Measurements from ENCODE around the gene ZFC3H1. TPM values are rescaled to one million over a fixed set of nuclear protein-coding genes. Genes with fewer than 3 reads are reported as not detected.
A peak's percentile ranks its signal among the peaks of the same experiment; 100 is the strongest.
"Not testable (repeated sequence)": the region's sequence is repeated elsewhere in the genome, so short reads cannot be mapped to it uniquely, and the experiment has no call there.

The ZFC3H1 gene
- total RNA-seq, 2 donors from 2014 or later = 40.5 to 46.0 TPM

GRCh38 chr12:71693126-71693525 lies 29.5 kb upstream of the ZFC3H1 start:
- Histone ChIP-seq H3K4me3 (ENCODE audit: low read length) (no peak overlapping the region), H3K9ac (ENCODE audit: extremely low read depth, low read length, poor library complexity, severe bottlenecking) (no peak overlapping the region), H3K9me3 (ENCODE audit: control insufficient read depth, low read length) (no peaks in the 10 kb centered on the region), H3K36me3 (ENCODE audit: control insufficient read depth, insufficient read depth, low read length) (peaks cover 19% of the 10 kb centered on the region), H3K4me1 (ENCODE audit: control insufficient read depth, insufficient read depth, low read length) (no peaks in the 10 kb centered on the region), H3K27me3 (ENCODE audit: control insufficient read depth, insufficient read depth, low read length, poor library complexity, severe bottlenecking) (no peaks in the 10 kb centered on the region), H3K27ac (ENCODE audit: low read depth, low read length) (no peak overlapping the region)
- WGBS, 2 experiments (ENCODE audit: insufficient coverage in 1 of 2, insufficient read length in 1 of 2) = 97 to 100% methylated on average over 2 to 7 of the region's 7 CpGs
- Mint-ChIP-seq H3K27me3 (ENCODE audit: insufficient read depth) (no peaks in the 10 kb centered on the region), H3K4me1 (peaks cover 13% of the 10 kb centered on the region), H3K27ac (no peak overlapping the region), H3K9me3 (no peaks in the 10 kb centered on the region), H3K36me3 (ENCODE audit: low read depth) (peaks cover 12% of the 10 kb centered on the region), H3K4me3 (no peak overlapping the region)
- no peak for TF ChIP-seq CTCF (conservative IDR thresholded peaks at IDR 0.05)
- DNase-seq = no peak

GRCh38 chr12:71691504-71692129 lies 28.0 kb upstream of the ZFC3H1 start:
- no peak overlapping the region for H3K27ac ChIP-seq (ENCODE audit: low read depth, low read length)
- no peak overlapping the region for H3K4me3 ChIP-seq (ENCODE audit: low read length)
- no peak for DNase-seq
- WGBS, 2 experiments (ENCODE audit: insufficient coverage in 1 of 2, insufficient read length in 1 of 2) = 94 to 100% methylated on average over 1 to 2 of the region's 4 CpGs
- Mint-ChIP-seq H3K27ac (no peak overlapping the region), H3K4me1 (peaks cover 19% of the 10 kb centered on the region), H3K9me3 (no peaks in the 10 kb centered on the region), H3K4me3 (no peak overlapping the region), H3K36me3 (ENCODE audit: low read depth) (peaks cover 3% of the 10 kb centered on the region), H3K27me3 (ENCODE audit: insufficient read depth) (no peaks in the 10 kb centered on the region)
- H3K36me3 ChIP-seq (ENCODE audit: control insufficient read depth, insufficient read depth, low read length) = peaks cover 7% of the 10 kb centered on the region
- no peak overlapping the region for H3K9ac ChIP-seq (ENCODE audit: extremely low read depth, low read length, poor library complexity, severe bottlenecking)
- no peaks in the 10 kb centered on the region for H3K4me1 ChIP-seq (ENCODE audit: control insufficient read depth, insufficient read depth, low read length)
- no peaks in the 10 kb centered on the region for H3K9me3 ChIP-seq (ENCODE audit: control insufficient read depth, low read length)
- H3K27me3 ChIP-seq (ENCODE audit: control insufficient read depth, insufficient read depth, low read length, poor library complexity, severe bottlenecking) = no peaks in the 10 kb centered on the region
- no peak for TF ChIP-seq CTCF (conservative IDR thresholded peaks at IDR 0.05)

GRCh38 chr12:71688961-71689570 lies 25.4 kb upstream of the ZFC3H1 start:
- H3K36me3 Mint-ChIP-seq (ENCODE audit: low read depth) = no peaks in the 10 kb centered on the region
- TF ChIP-seq CTCF (conservative IDR thresholded peaks at IDR 0.05) = no peak
- Histone ChIP-seq H3K4me3 (ENCODE audit: low read length) (no peak overlapping the region), H3K27ac (ENCODE audit: low read depth, low read length) (no peak overlapping the region), H3K9ac (ENCODE audit: extremely low read depth, low read length, poor library complexity, severe bottlenecking) (no peak overlapping the region), H3K36me3 (ENCODE audit: control insufficient read depth, insufficient read depth, low read length) (peaks cover 4% of the 10 kb centered on the region), H3K4me1 (ENCODE audit: control insufficient read depth, insufficient read depth, low read length) (no peaks in the 10 kb centered on the region), H3K27me3 (ENCODE audit: control insufficient read depth, insufficient read depth, low read length, poor library complexity, severe bottlenecking) (no peaks in the 10 kb centered on the region), H3K9me3 (ENCODE audit: control insufficient read depth, low read length) (no peaks in the 10 kb centered on the region)
- no peak overlapping the region for H3K4me3 Mint-ChIP-seq
- no peak overlapping the region for H3K27ac Mint-ChIP-seq
- H3K27me3 Mint-ChIP-seq (ENCODE audit: insufficient read depth) = no peaks in the 10 kb centered on the region
- peaks cover 11% of the 10 kb centered on the region for H3K4me1 Mint-ChIP-seq
- 83 to 97% methylated on average over 2 to 5 of the region's 5 CpGs for WGBS, 2 experiments (ENCODE audit: insufficient coverage in 1 of 2, insufficient read length in 1 of 2)
- DNase-seq = no peak
- H3K9me3 Mint-ChIP-seq = no peaks in the 10 kb centered on the region

- H3K27me3 ChIP-seq (ENCODE audit: control insufficient read depth, insufficient read depth, low read length, poor library complexity, severe bottlenecking); H3K27me3 Mint-ChIP-seq (ENCODE audit: insufficient read depth); H3K4me1 ChIP-seq (ENCODE audit: control insufficient read depth, insufficient read depth, low read length); DNase-seq; H3K36me3 Mint-ChIP-seq (ENCODE audit: low read depth); H3K27ac Mint-ChIP-seq; H3K9me3 ChIP-seq (ENCODE audit: control insufficient read depth, low read length); H3K36me3 ChIP-seq (ENCODE audit: control insufficient read depth, insufficient read depth, low read length); H3K27ac ChIP-seq (ENCODE audit: low read depth, low read length); H3K9ac ChIP-seq (ENCODE audit: extremely low read depth, low read length, poor library complexity, severe bottlenecking); H3K4me1 Mint-ChIP-seq; H3K9me3 Mint-ChIP-seq: not testable (repeated sequence)
- WGBS, 2 experiments (ENCODE audit: insufficient coverage in 1 of 2, insufficient read length in 1 of 2) = 94 to 95% methylated on average over 6 to 11 of the region's 11 CpGs
- peak overlapping the region; percentile 99 for H3K4me3 ChIP-seq (ENCODE audit: low read length)
- peak overlapping the region; percentile 73 for H3K4me3 Mint-ChIP-seq
These were observed 23.5 kb upstream of the ZFC3H1 start for GRCh38 chr12:71687172-71687571.

Measured in endodermal cell (in vitro differentiated cells).